ENCODE results near the gene SYCP2L.

GRCh38 chr6:11015102-11015501 is 128.2 kb downstream of the SYCP2L start:
- TF ChIP-seq CTCF (IDR thresholded peaks at IDR 0.05; ENCODE audit: extremely low read depth in 1 of 2, insufficient read depth in 1 of 2, low read depth in 1 of 2, low read length in 2 of 2) (no peak), POLR2A (IDR thresholded peaks at IDR 0.05; ENCODE audit: low read depth, low read length) (no peak), POLR2AphosphoS5 (IDR thresholded peaks at IDR 0.05; ENCODE audit: insufficient read depth, low read depth, low read length) (no peak), EZH2 (IDR thresholded peaks at IDR 0.05; ENCODE audit: borderline replicate concordance, low read depth, low read length, severe bottlenecking) (no peak), MYC (IDR thresholded peaks at IDR 0.05; ENCODE audit: low read depth, low read length) (no peak), MAX (IDR thresholded peaks at IDR 0.05; ENCODE audit: insufficient read depth, insufficient read length) (no peak), GATA2 (IDR thresholded peaks at IDR 0.05; ENCODE audit: insufficient read depth, insufficient read length, low read depth, low read length) (no peak), FOS (IDR thresholded peaks at IDR 0.05; ENCODE audit: borderline replicate concordance, insufficient read depth, low read length) (no peak)
